Stimulated activated CD8-positive, alpha-beta memory T cell treated with anti-CD3 and anti-CD28 coated beads, Interleukin-4, amount 100 ng/mL, for 24 hours (primary cell): ENCODE data around the gene BTBD16.

ENCODE experiments used
- DNase-seq: peaks from one replicate; pipeline ENCODE4 v3.0.0-alpha.2; 2020; ENCODE audit warnings: low read depth

The BTBD16 gene

DNA sequence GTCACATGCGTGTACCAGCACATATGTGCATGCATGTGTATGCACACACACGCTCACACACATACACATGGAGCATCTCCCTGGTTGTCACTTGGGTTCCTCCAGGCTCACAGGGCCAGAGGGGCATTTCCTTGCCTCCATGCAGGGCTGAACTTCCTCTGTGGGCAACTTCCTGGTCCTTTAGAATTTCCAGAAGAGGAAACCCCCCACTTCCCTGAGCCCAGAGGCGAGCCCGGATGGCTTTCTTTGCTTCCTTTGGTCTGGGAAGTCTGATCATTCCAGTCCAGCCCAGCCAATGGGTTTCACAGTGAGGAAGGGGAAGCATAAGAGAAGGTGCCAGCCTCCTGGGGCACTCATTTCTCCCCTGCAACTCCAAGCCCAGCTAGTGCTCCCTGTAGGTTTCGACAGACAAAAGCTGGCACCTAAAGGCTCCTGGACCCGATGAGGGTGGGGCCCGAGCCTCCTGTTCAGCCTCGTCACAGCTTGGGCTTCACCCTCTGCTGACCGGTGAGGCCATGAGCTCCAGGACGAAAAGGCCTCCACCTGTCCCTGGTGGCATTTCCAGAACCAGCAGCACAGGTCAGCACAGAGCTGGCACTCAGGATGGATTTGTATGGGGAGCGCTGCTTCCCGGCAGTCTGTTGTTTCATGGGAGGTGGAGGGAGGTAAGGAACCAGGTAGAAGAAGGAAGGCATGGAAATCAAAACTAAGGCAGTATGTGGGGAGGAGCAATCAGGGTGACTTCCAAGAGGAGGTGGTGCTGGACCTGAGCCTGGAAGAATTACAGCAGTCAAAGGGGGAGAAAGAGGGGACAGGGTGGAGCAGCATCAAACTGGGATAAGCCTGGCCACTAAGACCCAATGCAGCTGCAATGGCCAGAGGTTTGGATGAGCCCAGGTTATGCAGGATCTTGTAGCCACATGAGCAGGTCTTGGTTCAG lies 23.7 kb downstream of the BTBD16 start:
- no peak for DNase-seq

DNA sequence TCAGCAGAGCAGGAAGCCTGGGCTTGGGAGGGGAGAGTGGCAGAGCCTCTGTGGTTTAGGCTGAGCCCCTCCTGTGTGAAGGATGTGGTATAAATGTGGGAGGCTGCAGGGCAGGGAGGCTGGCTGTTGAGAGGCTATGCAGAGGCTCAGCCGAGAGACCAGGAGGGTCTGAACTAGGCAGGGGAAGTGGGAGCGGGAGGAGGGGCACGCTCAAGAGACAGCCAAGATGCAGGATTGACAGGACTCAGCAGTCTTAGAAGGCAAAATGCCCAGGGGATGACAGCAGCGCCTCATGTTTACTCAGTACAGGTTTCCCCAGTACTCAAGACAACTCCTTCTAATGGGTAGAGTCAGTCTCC lies 24.3 kb downstream of the BTBD16 start:
- DNase-seq, result no peak

DNA sequence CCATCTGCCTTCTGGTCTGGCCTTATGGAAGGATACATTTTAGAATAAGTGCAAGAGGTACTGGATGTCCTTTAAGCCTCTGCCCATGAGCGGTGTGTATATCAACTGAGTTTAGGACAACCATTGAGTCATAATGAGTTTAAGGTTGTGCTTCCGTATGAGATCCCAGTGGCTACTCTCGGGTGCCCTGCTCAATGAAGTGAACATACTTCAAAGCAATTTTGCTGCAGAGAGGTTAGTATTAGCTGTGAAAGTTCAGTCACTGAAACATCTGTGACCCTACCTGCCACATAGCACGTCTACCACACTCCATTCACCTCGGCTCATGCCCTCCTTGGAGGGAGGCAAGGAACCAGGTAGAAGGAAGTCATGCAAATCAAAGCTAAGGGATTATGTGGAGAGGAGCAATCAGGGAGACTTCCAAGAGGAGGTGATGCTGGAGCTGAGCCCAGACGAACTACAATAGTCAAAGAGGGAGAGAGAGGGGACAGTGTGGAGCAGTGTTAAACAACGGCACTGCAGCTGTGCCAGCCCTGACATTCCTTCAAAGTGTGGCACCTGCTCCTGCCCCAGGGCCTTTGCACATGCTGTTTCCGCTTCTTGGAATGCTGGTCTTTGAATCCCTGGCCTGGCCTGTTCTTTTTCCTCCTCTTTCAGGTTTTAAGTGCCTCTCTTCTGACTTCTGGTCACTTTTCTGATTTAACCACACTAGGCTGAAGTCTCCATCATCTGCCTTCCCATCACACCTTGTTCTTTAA lies 25.4 kb downstream of the BTBD16 start:
- DNase-seq, result no peak

DNA sequence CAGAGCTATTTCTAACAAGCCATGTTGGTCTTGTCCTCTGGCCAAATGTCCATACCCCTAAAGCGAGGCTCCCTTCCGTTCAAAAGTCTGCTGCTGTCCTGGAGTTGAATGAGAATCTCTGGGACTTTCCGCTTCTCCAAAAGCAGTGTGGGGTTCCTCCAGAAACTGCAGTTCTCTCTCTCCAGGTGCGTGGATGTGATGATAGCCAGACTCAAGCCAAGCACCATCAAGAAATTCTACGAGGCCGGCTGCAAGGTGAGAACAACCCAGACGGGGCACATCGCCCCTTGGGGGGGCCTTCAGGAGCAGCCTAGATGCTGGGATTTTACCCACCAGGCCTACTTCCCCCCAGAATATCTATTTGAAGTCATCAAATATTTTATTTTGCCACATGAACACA lies 26.5 kb downstream of the BTBD16 start:
- no peak for DNase-seq

DNA sequence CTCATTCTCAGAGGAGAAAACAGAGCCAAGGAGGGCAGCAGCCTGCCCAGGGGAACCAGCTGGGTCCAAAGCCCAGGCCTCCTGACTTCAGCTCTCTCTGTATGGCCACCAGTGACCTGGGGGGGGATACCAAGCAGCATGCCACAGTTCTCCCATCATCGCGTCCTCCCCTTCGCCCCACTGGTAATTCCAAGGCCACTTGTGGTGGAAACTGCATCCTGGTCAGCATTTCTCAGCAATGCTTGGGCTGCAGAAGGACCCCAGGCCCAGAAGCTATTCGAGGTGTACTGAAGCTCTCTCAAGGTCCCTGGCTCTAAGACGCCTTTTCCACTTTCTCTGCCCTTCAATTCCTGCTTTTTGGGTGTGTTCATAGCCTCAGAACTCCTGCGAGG lies 27.1 kb downstream of the BTBD16 start:
- no peak for DNase-seq

DNA sequence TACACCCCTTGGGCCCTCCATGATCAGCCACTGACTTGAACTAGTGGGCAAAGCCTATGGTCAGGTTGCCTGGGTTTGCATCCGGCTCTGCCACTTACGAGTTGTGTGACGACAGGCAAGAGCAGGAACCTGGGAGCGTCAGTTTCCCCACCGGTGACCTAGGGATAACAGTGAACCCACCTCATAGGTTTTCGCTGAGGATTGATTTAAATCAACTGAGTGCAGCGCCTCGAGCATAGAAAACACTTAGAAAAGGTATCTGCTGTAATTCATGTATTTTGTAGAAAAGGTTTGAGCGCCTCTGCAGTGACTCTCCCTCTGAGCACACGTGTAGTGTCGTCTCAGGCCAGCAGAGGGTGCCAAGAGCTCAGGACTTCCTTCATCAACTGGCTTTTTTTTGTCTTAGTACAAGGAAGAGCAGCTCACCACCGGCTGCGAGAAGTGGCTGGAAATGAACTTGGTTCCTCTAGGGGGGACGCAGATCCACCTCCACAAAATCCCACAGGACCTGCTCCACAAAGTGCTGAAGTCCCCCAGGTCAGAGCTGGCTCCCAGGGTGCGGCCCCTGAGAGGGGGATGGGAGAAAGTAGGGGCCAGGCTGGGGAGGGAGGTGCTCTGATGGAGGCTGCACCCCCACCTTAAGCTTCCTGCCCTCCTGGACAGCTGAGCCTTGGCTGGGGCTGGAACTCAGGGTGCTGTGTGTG lies 27.7 kb downstream of the BTBD16 start:
- peak; percentile 52 for DNase-seq

DNA sequence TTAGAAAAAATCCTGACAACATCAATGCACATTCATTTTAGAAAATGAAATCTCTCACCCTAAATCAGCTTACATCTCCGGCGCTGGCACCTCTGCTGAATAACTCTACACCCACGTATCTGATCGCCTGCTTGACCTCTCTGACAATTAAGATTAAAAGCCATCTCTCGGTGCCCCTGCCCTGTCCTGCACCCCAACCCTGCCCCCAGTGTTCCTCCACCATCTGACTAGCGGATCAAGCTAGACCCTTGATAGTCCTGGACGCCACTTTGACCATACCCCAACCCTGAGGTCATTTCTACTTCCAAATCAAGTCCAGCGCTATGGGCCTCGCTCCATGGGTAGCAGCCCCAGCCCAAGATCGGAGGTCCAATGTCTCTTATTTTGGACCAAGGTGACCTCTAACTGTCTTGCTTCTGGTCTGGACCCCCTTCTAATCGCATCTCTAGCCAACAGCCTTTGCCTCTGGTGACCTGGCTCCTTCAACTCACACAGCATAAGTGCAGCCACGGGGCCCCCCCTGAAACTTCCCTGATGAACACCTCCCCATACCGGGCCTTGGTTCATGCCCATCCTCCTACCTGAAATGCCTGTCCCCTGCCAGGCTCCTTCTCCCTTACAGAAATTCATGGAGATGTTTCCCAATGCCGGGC lies 28.5 kb downstream of the BTBD16 start:
- no peak for DNase-seq

DNA sequence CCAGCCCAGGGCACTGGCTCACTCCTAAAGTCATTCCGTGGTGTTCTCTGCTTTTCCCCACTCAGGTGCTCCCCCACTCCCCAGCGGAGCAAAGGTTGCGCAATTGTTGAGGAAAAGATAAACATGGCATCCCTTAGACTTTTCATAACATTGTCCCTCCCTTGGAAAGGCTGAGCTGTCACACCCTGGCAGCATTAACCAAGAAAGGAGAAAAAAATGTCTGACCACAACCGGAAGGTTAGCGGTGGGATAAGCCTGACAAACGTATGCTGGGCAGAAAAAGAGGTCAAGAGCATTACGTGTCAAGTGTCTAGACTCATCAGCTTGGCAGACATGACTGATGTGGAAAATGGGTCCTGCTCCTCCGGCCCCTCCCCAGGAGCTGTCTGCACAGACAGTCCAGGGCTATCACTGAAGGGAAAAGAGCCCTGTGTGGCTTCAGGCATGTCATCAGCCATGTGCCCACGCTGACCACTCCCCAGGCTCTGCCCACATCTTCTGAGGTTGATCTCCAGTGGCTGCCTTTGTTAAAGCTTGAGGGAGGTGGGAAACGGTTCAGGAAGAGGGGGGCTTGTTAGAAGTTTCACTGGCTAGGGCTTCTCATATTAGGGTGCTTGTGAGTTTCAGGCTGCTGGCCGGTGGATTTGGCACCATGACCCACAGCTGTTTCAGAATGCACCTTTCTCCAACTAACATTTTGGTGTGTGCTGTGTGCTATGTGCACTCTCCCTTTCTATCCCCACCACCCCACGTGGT lies 30.1 kb downstream of the BTBD16 start:
- DNase-seq, result no peak

DNA sequence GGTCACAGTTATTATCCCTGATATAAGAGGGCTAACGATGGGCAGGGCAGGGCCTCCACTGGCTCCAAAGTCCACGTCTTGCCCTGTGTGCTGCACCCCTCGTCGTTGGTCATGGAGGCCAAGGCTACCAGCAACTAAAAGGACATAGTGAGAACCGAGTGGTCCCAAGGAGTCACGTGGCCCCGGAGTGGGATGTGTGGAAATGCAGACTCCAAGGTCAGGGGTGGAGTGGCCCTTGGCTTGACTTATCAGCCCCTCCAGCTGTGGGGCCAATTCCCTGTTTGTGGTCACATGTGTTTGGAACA lies 30.7 kb downstream of the BTBD16 start:
- no peak for DNase-seq

DNA sequence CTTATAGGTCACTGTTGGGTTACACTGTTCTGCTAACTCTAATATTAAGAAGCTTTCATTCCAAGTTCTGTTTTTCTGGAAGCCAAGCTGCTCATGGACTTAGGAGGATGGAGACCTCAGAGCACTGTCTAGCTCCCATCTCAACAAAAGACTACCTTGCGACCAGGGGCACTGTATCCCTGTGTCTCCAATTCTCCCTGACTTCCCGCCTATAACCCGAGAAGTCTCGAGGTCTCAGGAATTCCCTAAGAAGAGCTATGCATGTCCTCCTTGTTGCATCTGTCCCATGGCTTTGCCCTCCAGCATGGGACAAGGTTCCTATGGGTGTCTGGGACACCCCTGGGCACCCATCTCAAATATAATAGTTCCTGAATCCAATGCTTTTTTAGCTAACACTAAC lies 31.2 kb downstream of the BTBD16 start:
- no peak for DNase-seq

DNA sequence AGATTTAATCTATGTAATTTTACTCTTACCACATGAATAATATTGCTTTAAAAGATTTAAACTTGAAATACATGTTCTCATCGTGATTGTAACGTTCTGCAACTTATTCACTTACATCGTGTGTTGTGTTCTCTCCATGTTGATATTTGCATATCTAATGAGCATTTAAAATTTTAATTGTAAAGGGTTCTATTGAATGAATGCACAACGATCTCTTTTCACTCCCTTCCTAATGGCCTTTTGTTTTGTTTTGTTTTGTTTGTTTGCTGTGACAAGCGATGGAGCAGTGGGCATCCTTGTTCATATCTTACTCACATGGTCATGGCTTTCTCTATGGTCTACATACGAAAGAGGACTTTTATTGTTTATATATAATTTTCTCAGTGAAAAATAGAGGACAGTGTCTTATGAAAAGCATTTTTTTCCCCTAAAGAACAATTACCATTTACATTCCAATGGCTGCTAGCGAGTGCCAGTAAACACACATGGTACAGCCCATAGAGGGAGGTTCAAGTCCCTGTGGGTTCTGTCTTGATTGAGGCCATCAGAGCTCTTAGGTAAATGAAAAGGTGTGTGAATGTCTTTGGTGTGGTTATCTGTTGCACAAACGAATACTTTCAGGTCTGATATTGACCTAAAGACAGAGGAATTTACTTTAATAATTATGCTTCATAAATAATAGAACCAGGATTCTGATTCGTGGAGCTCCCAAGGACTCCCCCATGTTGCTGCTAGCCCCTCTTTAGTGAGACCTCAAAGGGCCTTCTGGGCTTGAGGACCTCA lies 32.4 kb downstream of the BTBD16 start:
- DNase-seq, result no peak

DNA sequence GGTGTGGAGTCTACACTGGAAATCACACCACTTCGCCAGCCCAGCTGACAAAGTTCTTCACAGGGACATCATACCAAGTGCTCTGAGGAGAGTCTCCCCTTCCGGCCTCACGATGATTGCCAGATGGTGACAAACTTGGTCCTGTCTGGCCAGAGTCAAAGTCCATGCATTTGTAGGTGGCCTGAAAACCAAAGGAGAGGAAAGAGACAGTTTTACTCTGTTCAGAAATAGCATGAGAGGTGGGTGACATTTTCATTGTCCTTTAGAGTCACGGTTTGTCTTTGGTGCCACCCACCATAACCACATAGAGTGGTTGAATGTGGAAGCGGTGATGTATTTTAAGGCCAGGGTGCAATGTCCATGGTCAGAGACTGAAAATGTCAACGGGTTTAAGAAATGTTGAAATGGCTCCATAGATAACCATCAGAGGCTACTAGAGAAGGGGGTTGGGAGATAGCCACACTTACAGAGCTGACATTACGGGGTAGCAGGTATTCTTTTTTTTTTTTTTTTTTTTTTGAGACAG lies 33.0 kb downstream of the BTBD16 start:
- no peak for DNase-seq

DNA sequence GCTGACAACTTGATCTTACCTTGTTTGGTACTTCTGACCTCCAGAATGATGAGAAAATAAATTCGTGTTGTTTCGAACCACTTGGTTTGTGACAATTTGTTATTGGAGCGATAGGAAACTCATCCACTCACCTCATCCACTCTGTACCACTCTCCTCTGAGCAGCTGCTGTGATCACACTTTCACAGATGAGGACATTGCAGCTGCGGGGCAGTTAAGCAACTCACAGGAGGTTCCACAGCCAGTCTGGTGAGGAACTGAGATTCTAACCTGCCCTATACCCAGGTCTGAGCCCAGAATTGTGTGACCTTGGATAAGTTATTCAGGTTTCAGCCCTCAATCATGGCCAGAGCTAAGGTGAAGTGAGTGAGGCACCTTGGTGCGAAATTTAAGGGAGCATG lies 35.2 kb downstream of the BTBD16 start:
- no peak for DNase-seq

DNA sequence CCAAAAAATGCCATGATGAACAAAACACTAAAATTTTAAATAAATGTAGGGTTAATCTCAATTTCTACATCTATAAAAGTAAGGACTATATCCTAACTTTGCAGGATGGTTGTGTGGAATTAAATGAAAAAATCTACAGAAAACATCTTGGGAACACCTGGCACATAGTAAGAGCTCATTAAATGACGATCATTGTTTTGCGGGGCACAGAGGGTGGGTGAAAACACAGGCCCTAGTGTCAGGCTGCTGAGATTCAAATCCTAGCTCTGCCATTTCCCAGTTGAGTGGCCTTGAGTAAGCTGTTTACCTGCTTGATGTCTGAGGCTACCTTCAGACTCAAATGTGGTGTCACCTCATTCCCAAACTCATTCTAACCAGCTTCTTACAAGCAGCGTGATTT lies 35.6 kb downstream of the BTBD16 start:
- no peak for DNase-seq

DNA sequence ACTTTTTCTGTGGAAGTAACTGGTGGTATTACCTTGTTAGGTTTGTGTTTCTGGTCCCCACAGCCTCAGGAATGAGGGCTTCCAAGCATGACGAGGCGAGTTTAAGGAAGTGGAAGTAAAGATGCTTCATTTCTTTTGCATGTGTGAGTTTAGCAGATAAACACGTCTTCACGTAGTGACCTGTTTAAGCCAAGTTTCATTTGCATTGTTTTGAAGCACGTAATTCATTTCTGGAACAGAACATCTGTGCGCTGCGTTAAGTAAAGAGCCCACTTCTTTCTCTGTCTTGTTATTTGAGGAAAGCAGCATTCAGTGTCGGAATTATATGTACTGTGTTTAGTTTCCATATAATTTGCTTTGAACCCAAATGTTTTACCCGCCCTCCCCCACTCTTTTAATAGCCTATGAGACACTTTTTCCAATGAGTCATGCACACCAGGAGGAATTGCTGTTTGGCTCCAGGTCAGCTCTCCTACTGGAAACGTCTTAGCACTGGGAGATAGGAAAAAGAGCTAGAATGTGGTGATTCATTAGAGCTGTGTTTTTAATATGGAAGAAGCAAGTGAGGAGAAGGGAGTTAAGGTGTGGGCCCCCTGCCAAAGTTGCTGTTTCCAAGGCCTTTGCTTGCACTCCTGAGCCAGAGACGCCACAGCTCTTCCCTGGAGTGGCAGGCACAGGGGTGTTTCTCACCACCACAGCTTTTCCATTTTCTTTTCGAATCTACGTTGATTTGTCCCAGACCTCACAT lies 36.7 kb downstream of the BTBD16 start:
- DNase-seq, result no peak

DNA sequence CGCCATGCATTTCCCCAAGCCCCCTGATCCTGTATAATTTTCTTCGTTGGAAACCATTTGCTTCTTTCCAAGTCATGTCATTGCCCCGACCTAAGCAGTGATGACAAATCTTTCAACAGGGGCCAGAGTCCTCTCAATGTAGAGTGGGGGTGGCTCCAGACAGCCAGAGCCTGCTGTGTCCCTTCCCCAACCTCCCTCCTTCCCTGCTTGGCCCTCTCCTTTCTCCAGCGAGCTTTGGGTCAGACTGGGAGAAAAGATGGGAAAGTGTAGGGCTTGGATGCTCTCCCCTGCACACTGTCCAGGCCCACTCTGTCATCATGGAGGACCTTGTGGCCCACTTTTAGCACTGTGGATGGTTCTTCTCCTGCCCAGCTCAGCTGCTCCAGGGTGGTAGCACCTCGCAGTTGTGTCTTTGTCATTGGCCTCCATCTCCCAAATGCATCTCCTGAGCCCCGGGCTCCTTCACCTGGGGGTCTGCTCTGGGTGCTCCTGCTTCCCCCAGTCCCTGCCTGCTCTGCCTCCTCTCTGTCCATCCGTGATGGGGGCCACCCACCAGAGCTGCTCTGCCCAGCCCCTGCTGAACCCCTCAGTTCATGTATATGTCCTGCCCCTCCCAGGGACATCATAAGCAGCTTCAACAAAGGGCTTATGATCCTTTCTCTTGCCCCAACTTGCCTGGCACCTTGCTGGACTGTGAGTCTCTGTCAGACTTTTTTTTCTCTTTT lies 37.5 kb downstream of the BTBD16 start:
- no peak for DNase-seq

DNA sequence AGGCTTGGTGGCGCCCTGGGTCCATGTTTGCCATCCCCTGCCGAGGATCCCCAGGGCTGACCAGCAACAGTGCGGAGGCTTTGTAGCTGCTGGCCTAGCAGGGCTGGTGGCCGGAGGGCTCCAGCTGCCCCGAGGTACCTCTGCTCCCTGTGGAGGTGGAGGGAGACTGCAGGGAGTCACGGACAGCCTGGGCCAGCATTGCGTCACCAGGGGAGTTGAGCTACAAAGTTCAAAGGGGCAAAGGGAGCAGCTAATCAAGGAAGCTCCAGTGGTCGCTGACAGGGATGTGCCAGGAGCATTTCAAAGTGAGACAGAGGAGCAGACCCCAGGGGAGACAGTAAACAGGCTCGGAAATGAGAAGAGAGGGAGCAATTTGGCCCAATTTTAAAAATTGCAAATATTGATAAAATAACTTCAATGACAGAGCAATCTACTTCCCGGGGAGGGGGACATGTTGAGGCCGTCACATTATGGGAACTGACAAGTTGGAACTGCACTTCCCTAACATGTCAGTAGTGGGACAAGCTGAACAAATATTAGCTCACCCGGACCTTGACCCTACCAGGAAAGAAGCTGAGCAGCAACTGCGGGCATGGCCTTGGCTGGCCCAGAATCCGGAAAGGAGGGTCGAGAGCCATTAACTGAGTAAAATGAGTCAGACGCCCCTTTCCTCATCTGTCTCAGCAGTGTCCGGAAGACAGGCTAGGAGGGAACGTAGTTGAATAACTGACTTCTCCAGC lies 39.4 kb downstream of the BTBD16 start:
- no peak for DNase-seq

DNA sequence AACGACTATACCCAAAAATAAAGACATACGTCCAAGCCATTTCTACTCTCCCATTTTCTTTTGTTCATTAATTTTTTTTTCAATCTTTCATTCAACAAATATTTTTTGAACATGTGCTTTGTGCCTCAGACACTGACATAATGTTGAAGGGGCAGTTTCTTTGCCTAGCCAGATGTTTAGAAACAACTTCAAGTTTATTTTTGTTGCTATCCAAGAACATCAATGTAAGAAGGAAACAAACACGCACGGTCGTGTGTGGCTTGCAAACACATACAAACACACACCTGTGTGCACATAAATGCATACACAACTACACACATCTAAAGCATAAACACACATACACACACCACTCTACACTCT lies 39.9 kb downstream of the BTBD16 start:
- DNase-seq, result no peak

DNA sequence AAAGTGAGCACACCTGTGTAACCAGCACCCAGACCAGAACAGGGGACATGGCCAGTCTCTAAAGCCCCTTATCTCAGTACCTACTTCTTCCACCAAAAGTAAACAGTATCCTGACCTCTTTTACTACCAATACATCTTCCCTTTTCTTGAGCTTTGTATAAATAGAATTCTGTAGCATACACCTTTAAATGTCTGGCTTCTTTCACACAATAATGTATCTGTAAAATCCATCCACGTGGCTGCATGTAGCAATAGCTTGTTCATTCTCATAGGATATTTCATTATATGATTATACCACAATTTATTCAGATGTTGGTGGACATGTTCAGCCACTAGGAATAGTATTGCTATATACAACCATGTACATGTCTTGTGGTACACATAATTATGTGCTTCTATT lies 40.6 kb downstream of the BTBD16 start:
- DNase-seq, result no peak
